SHP77 (cell line): ENCODE results near the gene UCK2.

Experiments
- DNase-seq, 2 experiments: peaks; one replicate each; lab custom pipeline; 2025; lab: John Stamatoyannopoulos, UW

UCK2 gene

GRCh38 chr1:165879946-165880345 is 52.5 kb downstream of the UCK2 start:
- DNase-seq = no peak

- no peak for DNase-seq
These were observed 53.6 kb downstream of the UCK2 start for GRCh38 chr1:165880993-165881392.

DNA sequence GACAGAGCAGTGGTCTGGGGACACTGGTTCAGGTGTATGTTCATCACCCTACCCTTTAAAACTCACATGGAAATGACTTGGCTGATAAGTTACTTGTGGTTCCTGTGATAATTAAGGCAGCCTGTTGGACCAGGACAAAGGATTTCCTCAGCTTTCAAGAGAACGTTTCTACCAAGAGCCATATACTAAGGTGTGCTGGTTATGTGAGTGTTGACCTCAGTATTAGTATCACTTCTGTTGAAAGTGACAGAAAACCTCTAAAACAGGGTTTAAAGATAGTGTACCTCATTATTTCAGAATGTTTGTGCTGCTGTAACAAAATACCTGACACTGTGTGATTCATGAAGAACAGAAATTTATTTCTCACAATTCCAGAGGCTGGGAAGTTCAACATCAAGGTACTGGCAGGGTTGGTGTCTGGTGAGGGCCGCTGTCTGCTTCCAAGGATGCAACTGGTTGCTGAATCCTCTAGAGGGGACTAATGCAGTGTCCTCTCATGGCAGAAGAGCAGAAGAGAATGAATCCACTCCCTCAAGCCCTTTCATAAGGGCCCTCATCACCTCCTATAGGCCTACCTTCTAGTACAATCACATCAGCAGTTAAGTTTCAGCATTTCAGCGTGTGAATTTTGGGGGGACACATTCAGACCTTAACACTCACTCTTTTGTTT is 54.9 kb downstream of the UCK2 start:
- no peak for DNase-seq

GRCh38 chr1:165883056-165883455 is 55.6 kb downstream of the UCK2 start:
- DNase-seq = no peak

DNA sequence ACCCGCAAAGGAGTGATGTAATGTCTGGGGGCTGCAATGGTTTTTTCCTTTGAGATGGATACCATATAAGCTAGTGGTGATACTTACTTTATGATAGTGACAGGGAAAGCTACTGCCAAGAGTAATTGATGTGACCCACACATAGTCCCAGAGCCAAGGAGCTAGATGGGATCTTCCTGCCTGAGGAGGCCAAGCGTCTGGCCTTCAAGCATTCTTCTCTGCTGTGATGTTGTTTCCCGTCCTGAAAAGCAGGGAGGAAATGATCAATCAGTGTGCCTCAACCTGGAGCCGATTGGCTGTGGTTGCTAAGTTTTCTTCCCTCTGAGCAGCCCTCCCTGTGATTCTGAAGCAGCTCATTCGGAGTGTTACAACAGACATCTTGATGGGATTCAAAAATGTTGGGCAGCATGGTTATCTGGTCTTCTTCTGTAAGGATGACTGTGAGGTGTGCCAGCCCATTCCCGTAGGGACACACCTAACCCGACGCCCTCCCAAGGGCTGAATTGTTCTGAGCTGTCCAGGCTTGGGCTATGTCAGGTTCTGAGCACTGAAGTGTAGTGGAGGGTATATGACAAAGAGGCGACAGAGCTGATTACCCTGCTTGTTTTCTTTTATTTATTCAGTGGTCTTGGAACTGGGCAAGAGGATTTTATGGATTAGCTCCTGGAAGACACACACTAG is 56.7 kb downstream of the UCK2 start:
- DNase-seq = no peak

GRCh38 chr1:165884690-165885304 is 57.4 kb downstream of the UCK2 start:
- no peak for DNase-seq

DNA sequence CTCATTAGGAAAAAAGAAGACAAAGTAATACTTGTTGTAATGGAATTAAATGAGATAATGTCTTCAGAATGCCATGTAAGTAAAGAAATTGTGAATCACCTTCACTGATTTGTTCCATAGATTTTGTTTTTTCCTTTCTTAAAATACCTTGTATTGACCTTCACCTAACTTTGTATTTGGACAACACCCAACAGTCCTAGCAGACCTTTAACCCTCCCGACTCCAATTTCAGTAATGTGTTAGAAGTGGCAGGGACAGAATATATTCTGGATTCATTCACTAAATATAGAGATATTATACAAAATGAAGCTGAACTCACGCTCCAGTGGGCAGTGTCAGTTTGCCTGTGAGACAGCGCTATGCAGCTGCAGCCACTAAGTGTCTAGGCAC is 57.9 kb downstream of the UCK2 start:
- no peak for DNase-seq

GRCh38 chr1:165886193-165886592 is 58.8 kb downstream of the UCK2 start:
- no peak for DNase-seq

GRCh38 chr1:165886983-165887382 is 59.6 kb downstream of the UCK2 start:
- DNase-seq = no peak

- DNase-seq = no peak
These were observed 60.6 kb downstream of the UCK2 start for GRCh38 chr1:165887877-165888551.

GRCh38 chr1:165888552-165888920 is 61.1 kb downstream of the UCK2 start:
- DNase-seq = no peak

DNA sequence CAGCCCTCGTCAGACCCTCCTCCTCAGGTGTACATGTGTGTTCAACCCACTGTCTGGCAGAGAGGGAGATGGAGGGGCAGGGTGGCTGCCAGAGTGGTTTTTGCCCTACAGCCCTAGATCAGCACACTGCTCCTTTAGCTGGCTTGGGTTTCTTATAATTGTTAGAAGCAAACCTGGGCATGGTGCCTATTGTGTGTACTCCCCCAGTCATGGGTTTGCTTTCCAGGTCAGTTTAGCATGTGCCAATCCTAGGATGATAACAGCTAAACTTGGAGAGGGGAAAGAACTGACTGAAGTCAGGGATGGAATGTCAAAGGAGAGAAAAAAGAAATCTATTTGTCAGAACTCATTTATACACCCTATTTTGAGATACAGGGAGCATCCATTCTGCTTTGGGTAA is 63.3 kb downstream of the UCK2 start:
- no peak for DNase-seq

- no peak for DNase-seq
These were observed 63.9 kb downstream of the UCK2 start for GRCh38 chr1:165891111-165891860.

- no peak for DNase-seq
These were observed 65.5 kb downstream of the UCK2 start for GRCh38 chr1:165892935-165893334.

DNA sequence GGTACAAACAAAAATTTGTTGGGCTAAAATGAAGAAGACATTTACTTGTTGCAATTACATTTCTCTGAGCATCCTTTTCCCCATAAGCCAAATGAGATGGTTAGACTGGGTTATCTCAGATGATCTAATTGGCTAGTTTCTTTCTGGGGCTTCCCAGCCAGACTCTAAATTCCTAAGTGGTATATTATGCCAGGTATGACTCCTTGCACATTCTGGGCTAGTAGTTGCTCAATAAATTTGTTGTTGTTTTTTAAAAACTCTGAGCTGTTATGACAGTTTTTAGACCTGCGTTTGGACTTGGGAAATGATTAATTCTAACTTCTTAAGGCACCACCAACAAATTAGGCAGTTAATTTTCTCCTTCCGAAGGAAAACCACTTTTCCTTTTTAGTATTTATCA is 66.1 kb downstream of the UCK2 start:
- DNase-seq = no peak

- no peak for DNase-seq
These were observed 67.2 kb downstream of the UCK2 start for GRCh38 chr1:165894591-165894990.

- DNase-seq = no peak
These were observed 68.0 kb downstream of the UCK2 start for GRCh38 chr1:165895451-165895871.

DNA sequence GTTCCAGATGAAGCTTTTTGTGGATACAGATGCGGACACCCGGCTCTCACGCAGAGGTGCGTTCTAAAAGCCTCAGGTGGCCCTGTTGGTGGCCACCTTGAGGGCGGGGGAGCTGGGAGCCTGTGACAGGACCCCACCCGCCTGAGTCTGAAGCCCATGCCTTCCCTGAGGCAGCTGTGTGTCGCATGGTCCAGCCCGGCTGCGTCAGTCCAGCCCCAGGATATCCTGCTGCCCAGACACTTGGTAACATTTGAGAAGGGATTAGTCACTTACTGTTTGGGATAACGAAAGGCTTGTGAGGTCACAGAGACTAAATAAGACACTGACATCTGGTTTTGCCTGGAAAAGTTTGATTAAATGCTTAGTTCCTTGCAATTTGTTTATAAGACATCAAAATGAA is 68.9 kb downstream of the UCK2 start:
- no peak for DNase-seq

- DNase-seq = no peak
These were observed 70.2 kb downstream of the UCK2 start for GRCh38 chr1:165897326-165898303.

DNA sequence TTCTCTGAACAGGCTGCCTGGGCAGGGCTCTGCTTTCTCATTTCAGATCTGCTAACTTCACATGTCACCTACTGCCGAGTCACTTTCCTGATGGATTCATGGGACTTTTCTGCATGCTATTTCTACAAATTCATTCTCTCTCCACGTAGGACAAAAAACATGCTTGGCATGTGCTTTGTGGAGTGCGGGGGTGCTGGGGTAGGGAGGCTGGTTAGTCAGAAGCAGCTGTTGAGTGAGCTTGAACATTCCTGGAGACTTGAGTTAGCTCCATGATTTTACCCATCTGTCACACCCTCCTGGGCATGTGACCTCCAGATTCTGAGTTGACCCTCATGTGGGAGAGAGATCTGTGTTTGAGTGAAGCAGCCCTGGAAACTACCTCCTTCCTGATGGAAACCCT is 71.4 kb downstream of the UCK2 start:
- DNase-seq = no peak

- DNase-seq = no peak
These were observed 72.1 kb downstream of the UCK2 start for GRCh38 chr1:165899461-165899941.
